HEK293 (cell line): ENCODE results near the gene PPIE.

Experiments
- GLI4 ChIP-seq: fragments of 450-650 bp; formaldehyde crosslinking; IDR thresholded peaks from 2 replicates; pipeline ENCODE4 v1.5.1; 2016; ENCODE audit warnings: missing biosample characterization, missing genetic modification characterization
- KLF9 ChIP-seq: fragments of 450-650 bp; formaldehyde crosslinking; IDR thresholded peaks from 2 replicates; pipeline ENCODE4 v1.5.1; 2016; ENCODE audit warnings: missing biosample characterization, missing genetic modification characterization, low read depth
- MEIS1 ChIP-seq: sonication (generic); formaldehyde crosslinking; IDR thresholded peaks from 2 replicates; pipeline ENCODE4 v1.8.1; 2022; ENCODE audit warnings: missing genetic modification reagents, mild to moderate bottlenecking, borderline replicate concordance
- PRDM1 ChIP-seq: fragments of 450-650 bp; formaldehyde crosslinking; IDR thresholded peaks from 2 replicates; pipeline ENCODE4; 2016; ENCODE audit warnings: missing biosample characterization, missing genetic modification characterization
- PRDM10 ChIP-seq: fragments of 450-650 bp; formaldehyde crosslinking; IDR thresholded peaks from 2 replicates; pipeline ENCODE4 v1.5.1; 2016; ENCODE audit warnings: missing biosample characterization, missing genetic modification characterization
- SCRT1 ChIP-seq: fragments of 450-650 bp; formaldehyde crosslinking; IDR thresholded peaks from 2 replicates; pipeline ENCODE4 v1.5.1; 2016; ENCODE audit warnings: missing biosample characterization, missing genetic modification characterization, borderline replicate concordance
- ZFHX2 ChIP-seq: fragments of 450-650 bp; formaldehyde crosslinking; conservative IDR thresholded peaks from 2 replicates; pipeline ENCODE4 v1.5.1; 2016; ENCODE audit warnings: missing biosample characterization, missing genetic modification characterization
- ZFP69B ChIP-seq: fragments of 450-650 bp; formaldehyde crosslinking; IDR thresholded peaks from 2 replicates; pipeline ENCODE4 v1.5.1; 2016; ENCODE audit warnings: missing biosample characterization, missing genetic modification characterization
- ZNF138 ChIP-seq: fragments of 450-650 bp; formaldehyde crosslinking; IDR thresholded peaks from 2 replicates; pipeline ENCODE4 v1.5.1; 2016; ENCODE audit warnings: missing biosample characterization, missing genetic modification characterization, borderline replicate concordance
- ZNF157 ChIP-seq: fragments of 450-650 bp; formaldehyde crosslinking; IDR thresholded peaks from 2 replicates; pipeline ENCODE4 v1.5.1; 2016; ENCODE audit warnings: missing biosample characterization, missing genetic modification characterization
- ZNF18 ChIP-seq: fragments of 450-650 bp; formaldehyde crosslinking; IDR thresholded peaks from 2 replicates; pipeline ENCODE4 v1.5.1; 2016; ENCODE audit warnings: missing biosample characterization, missing genetic modification characterization
- ZNF311 ChIP-seq: fragments of 450-650 bp; formaldehyde crosslinking; IDR thresholded peaks from 2 replicates; pipeline ENCODE4 v1.5.1; 2017; ENCODE audit warnings: missing biosample characterization, missing genetic modification characterization, borderline replicate concordance
- ZNF354C ChIP-seq: fragments of 450-650 bp; formaldehyde crosslinking; IDR thresholded peaks from 2 replicates; pipeline ENCODE4 v1.5.1; 2016; ENCODE audit warnings: missing biosample characterization, missing genetic modification characterization, low read depth, borderline replicate concordance
- ZNF48 ChIP-seq: fragments of 450-650 bp; formaldehyde crosslinking; IDR thresholded peaks from 2 replicates; pipeline ENCODE4 v1.5.1; 2016; ENCODE audit warnings: missing biosample characterization, missing genetic modification characterization
- ZNF561 ChIP-seq: fragments of 450-650 bp; IDR thresholded peaks from 2 replicates; pipeline ENCODE4 v1.5.1; 2018; ENCODE audit warnings: missing biosample characterization, missing genetic modification characterization, borderline replicate concordance
- ZNF600 ChIP-seq: fragments of 450-650 bp; formaldehyde crosslinking; IDR thresholded peaks from 2 replicates; pipeline ENCODE4 v1.5.1; 2016; ENCODE audit warnings: missing biosample characterization, missing genetic modification characterization
- ZNF624 ChIP-seq: fragments of 450-650 bp; formaldehyde crosslinking; IDR thresholded peaks from 2 replicates; pipeline ENCODE4 v1.5.1; 2017; ENCODE audit warnings: missing biosample characterization, missing genetic modification characterization
- ZNF692 ChIP-seq: fragments of 450-650 bp; formaldehyde crosslinking; IDR thresholded peaks from 2 replicates; pipeline ENCODE4 v1.5.1; 2016; ENCODE audit warnings: missing biosample characterization, missing genetic modification characterization
- TF ChIP-seq, protein P1 (sequence below): fragments of 450-650 bp; formaldehyde crosslinking; IDR thresholded peaks from 2 replicates; pipeline ENCODE4 v1.5.1; 2016; ENCODE audit warnings: missing biosample characterization, missing genetic modification characterization
- TF ChIP-seq, protein P2 (sequence below): fragments of 450-650 bp; formaldehyde crosslinking; IDR thresholded peaks from 2 replicates; pipeline ENCODE4 v1.5.1; 2016; ENCODE audit warnings: missing biosample characterization, missing genetic modification characterization, borderline replicate concordance
- TF ChIP-seq, protein P3 (sequence below): fragments of 450-650 bp; formaldehyde crosslinking; IDR thresholded peaks from 2 replicates; pipeline ENCODE4 v1.5.1; 2016; ENCODE audit warnings: missing biosample characterization, missing genetic modification characterization
- TF ChIP-seq, protein P4 (sequence below): IDR thresholded peaks from 2 replicates; pipeline ENCODE4 v1.6.1; 2011; ENCODE audit warnings: mild to moderate bottlenecking, low read depth, low read length, borderline replicate concordance

The PPIE gene

DNA sequence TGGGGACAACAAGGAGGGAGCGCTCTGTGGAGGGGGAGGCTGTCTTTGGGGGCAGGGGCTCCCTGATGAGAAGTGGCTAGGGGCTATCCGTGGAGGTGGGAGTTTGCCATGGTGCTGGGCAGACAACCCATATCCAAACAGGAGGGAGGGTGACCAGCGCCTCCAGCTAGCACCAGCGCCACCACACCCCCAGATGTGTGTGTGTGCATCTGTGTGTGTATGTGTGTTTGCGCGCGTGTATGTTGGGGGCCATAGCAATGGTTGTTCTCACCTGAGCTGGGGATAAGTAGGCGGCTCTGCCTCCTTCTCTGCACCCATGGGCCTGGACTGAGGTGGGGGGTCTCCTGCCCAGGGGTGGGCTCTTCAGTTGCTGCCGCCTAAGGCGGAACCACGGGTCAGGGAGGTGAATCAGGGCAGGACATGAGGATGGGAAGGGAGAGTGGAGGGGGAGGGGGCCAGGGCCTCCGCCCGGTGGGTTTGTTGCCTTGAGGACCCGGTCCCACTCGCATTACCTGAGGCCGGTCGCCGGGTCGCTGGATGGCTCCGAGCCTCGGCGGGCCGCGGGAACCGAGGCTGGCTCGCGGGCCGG is 47.8 kb upstream of the PPIE start (continued):
- TF ChIP-seq ZNF157 (tag by site-specific recombination) (no peak), PRDM1 (peak; percentile 27; the same call in 1 of the 2 replicates), SCRT1 (tag by site-specific recombination) (no peak), ZFHX2 (tag by site-specific recombination) (peak; percentile 21; the same call in 1 of the 2 replicates), GLI4 (tag by site-specific recombination) (no peak), ZNF561 (tag by site-specific recombination) (no peak), ZNF311 (no peak), ZNF354C (tag by site-specific recombination) (no peak), ZNF138 (tag by site-specific recombination) (no peak), ZNF624 (tag by site-specific recombination) (no peak), MEIS1 (CRISPR knock-in tag) (no peak), ZFP69B (tag by site-specific recombination) (no peak), ZNF48 (tag by site-specific recombination) (no peak), ZNF600 (tag by site-specific recombination) (peak; percentile 77; the same call in 1 of the 2 replicates), KLF9 (peak; percentile 31; the same call in 1 of the 2 replicates), ZNF18 (tag by site-specific recombination) (no peak), PRDM10 (tag by site-specific recombination) (no peak), ZNF692 (tag by site-specific recombination) (0 out of 2 replicates have a peak, but pooled peaks have one; percentile 11)
- TF ChIP-seq, protein P1, sequence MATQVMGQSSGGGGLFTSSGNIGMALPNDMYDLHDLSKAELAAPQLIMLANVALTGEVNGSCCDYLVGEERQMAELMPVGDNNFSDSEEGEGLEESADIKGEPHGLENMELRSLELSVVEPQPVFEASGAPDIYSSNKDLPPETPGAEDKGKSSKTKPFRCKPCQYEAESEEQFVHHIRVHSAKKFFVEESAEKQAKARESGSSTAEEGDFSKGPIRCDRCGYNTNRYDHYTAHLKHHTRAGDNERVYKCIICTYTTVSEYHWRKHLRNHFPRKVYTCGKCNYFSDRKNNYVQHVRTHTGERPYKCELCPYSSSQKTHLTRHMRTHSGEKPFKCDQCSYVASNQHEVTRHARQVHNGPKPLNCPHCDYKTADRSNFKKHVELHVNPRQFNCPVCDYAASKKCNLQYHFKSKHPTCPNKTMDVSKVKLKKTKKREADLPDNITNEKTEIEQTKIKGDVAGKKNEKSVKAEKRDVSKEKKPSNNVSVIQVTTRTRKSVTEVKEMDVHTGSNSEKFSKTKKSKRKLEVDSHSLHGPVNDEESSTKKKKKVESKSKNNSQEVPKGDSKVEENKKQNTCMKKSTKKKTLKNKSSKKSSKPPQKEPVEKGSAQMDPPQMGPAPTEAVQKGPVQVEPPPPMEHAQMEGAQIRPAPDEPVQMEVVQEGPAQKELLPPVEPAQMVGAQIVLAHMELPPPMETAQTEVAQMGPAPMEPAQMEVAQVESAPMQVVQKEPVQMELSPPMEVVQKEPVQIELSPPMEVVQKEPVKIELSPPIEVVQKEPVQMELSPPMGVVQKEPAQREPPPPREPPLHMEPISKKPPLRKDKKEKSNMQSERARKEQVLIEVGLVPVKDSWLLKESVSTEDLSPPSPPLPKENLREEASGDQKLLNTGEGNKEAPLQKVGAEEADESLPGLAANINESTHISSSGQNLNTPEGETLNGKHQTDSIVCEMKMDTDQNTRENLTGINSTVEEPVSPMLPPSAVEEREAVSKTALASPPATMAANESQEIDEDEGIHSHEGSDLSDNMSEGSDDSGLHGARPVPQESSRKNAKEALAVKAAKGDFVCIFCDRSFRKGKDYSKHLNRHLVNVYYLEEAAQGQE (tag by site-specific recombination) = peak; percentile 89; the same call in 1 of the 2 replicates
- TF ChIP-seq, protein P2, sequence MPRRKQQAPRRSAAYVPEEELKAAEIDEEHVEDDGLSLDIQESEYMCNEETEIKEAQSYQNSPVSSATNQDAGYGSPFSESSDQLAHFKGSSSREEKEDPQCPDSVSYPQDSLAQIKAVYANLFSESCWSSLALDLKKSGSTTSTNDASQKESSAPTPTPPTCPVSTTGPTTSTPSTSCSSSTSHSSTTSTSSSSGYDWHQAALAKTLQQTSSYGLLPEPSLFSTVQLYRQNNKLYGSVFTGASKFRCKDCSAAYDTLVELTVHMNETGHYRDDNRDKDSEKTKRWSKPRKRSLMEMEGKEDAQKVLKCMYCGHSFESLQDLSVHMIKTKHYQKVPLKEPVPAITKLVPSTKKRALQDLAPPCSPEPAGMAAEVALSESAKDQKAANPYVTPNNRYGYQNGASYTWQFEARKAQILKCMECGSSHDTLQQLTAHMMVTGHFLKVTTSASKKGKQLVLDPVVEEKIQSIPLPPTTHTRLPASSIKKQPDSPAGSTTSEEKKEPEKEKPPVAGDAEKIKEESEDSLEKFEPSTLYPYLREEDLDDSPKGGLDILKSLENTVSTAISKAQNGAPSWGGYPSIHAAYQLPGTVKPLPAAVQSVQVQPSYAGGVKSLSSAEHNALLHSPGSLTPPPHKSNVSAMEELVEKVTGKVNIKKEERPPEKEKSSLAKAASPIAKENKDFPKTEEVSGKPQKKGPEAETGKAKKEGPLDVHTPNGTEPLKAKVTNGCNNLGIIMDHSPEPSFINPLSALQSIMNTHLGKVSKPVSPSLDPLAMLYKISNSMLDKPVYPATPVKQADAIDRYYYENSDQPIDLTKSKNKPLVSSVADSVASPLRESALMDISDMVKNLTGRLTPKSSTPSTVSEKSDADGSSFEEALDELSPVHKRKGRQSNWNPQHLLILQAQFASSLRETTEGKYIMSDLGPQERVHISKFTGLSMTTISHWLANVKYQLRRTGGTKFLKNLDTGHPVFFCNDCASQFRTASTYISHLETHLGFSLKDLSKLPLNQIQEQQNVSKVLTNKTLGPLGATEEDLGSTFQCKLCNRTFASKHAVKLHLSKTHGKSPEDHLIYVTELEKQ (tag by site-specific recombination) = no peak
- TF ChIP-seq, protein P3, sequence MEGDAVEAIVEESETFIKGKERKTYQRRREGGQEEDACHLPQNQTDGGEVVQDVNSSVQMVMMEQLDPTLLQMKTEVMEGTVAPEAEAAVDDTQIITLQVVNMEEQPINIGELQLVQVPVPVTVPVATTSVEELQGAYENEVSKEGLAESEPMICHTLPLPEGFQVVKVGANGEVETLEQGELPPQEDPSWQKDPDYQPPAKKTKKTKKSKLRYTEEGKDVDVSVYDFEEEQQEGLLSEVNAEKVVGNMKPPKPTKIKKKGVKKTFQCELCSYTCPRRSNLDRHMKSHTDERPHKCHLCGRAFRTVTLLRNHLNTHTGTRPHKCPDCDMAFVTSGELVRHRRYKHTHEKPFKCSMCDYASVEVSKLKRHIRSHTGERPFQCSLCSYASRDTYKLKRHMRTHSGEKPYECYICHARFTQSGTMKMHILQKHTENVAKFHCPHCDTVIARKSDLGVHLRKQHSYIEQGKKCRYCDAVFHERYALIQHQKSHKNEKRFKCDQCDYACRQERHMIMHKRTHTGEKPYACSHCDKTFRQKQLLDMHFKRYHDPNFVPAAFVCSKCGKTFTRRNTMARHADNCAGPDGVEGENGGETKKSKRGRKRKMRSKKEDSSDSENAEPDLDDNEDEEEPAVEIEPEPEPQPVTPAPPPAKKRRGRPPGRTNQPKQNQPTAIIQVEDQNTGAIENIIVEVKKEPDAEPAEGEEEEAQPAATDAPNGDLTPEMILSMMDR (tag by site-specific recombination) = 0 out of 2 replicates have a peak, but pooled peaks have one; percentile 14
- TF ChIP-seq, protein P4, sequence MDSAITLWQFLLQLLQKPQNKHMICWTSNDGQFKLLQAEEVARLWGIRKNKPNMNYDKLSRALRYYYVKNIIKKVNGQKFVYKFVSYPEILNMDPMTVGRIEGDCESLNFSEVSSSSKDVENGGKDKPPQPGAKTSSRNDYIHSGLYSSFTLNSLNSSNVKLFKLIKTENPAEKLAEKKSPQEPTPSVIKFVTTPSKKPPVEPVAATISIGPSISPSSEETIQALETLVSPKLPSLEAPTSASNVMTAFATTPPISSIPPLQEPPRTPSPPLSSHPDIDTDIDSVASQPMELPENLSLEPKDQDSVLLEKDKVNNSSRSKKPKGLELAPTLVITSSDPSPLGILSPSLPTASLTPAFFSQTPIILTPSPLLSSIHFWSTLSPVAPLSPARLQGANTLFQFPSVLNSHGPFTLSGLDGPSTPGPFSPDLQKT = no peak
- TF ChIP-seq, all 188 proteins: peak for 17
